Stimulated activated naive CD8-positive, alpha-beta T cell treated with anti-CD3 and anti-CD28 coated beads, Interleukin-15, Interleukin-2, amounts not matched to agents 100 U/mL and 50 U/mL, for 24 hours (primary cell): ENCODE measurements around the gene EBF3.

Source experiments
- ATAC-seq: fragments of 150-1000 bp; cut with Tn5 transposase; one replicate; pipeline ENCODE4 v1.10.0; 2021
- DNase-seq: peaks from one replicate; pipeline ENCODE4 v3.0.0; 2021

The EBF3 gene

DNA sequence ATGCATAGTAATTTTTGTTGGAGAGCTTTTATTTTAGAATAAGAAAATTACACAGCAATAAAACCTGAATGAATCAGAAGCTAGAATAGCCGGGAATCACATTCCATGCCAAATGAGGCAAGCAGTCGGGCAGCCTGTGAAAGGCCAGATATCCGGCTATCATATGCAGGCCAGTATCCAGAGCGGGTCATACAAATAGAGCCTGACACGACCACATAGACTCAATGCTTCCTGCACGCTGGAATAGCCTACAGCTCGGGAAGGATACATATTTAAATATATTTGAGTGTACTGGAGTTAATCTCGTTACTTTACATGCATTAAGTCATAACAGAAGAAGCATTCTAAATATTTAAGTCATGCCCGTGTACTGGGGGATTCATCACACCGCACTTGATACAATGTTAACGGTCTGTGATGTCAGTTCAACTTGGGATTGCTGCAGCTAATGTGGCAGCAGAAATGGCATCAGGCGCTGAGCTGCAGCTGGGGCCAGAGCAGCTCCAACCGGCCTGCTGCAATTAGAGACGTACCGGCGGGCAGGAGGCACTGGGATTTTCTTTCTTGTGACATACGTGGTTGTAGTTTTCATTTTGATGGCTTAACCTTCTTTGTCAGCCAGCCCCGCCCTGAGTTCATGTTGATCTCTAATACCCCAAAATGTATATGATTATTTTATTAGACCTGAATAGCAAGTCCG is 112.0 kb downstream of the EBF3 start:
- ATAC-seq (no peak), DNase-seq (no peak)

DNA sequence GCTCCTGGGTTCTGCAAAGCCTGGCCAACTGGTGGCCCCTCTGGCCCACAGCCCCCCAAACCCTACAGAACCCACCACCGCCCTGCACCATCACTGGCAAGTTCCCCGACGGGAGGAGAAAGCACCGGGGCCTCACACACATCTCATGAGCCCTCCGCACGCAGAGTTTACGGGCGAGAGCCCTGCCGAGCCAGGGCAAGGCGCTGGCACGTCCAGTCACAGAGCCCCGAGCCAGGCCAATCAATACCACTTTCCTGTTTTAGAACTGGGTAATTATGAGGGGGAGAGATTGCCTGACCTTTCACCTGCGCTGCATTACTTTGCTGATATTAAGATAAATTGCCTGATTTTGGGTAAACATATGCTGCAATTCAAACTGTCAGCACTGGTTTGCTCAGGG is 113.3 kb downstream of the EBF3 start:
- DNase-seq, result no peak
- ATAC-seq, result no peak

DNA sequence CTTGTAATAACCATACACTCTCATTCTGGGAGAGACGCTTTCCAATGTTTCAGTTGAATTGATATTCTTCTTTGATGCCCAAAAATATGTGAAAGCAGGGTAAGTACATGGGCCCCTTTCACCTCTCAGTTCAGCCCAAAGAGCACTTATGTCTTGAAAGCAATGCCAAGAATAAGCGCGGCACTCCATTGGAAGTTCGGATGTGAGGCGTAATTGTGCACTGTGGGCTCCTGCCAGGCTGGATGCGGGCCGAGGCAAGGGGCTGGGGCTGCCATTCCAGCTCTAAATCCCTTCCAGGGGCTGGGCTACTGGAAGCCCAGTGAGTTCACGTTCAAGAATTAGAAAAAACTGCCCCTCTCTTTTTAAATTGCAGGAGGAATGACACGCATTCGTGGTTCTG is 113.8 kb downstream of the EBF3 start:
- DNase-seq (no peak), ATAC-seq (no peak)

DNA sequence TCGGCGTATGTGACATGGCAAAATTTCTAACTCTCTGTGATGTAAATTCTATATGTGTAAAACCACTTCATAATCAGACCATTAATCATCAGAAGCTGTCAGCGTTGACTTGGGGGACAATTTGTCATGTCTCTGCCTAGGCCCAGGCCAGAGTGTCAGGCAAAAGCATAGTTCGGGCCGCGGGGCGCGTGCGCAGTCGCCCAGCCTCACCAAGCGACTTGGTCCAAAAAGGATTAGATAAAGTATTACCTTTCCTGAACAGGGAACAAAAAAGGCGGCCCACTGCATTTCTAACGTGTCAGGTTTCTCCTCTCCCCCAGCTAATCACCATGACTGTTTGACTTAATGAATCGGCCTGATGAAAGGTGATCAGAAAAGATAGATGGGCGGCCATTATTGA is 114.2 kb downstream of the EBF3 start:
- no peak for DNase-seq
- ATAC-seq, result no peak

DNA sequence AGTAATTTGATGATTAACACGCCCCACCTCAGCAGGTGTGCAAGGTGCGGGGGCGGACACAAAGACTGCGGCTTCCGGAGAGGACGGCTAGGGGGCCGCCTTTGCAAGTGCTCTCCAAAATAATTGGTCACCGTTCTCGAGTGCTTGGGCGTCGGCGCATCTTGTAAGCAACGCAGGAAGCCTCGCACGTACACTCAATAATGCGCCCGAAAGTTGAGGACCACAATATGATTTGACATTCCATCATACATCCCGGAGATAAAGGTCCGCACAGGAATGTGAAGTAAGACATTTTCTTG is 114.7 kb downstream of the EBF3 start:
- ATAC-seq (no peak), DNase-seq (no peak)

DNA sequence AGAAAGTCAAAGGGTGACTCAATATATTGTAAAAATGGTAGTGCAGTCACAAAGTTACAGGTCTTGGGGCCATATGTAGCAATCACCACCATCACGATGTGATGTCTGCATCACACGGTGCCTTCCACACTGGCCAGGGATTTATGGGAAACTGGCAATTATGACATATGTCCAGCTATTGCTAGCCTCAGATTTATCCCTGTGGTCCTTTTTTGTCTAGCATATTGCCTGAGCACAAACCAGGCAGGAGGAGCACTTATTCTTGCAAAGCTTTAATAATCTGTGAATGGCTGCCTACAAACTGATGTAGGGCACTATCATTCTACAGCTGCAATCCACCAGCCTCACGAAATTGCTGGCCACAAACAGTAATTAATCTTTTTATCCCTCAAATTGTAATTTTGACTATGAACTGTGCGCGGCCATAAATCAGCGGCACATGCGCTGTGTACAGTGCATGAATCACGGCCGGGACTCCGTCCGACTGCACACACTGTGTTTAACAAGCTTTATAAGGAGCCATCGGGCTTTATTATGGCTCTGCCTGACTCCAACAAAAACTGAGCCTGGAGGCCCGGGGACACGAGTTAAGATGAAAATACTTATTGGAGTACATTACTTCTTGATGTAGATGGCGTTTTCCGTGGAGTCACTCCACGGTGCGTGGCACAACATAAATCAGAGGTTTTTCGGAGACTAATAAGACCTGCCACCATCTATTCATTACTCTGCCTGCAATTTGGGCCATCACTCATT is 115.2 kb downstream of the EBF3 start:
- ATAC-seq (no peak), DNase-seq (no peak)

DNA sequence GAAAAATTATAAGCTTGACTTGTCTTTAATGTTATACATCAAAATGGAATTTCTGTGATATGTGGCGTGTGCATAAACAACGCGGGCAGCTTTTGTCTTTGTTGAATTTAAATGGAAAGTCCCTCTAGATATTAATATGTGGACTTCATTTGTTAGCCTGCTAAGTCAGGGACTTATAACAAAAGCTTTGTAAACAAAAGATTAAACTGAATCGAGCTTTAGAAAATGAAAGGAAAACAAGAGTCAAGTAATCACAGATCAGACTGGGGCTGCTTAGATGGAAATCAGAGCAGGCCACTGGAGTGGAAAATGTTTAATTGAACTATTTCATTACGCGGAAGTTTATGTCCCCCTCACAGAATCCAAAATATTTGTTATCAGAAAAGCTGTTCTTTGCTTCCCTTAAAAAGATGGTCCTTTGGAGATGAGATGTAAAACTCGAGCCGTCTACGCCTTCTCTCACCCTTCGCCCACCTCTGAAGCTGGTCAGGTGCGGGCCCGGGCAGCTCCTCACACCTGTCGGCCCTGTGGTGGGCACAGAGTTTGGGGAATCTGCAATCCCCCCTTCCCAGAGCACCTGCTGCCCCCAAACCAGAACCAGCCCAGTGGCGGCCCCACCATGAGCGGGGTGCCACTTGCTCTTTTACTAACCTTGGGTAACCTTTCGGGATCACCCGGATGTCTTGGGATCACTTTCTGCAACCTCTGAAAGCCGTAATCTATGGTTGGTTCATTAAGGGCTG is 116.2 kb downstream of the EBF3 start:
- no peak for ATAC-seq
- no peak for DNase-seq

DNA sequence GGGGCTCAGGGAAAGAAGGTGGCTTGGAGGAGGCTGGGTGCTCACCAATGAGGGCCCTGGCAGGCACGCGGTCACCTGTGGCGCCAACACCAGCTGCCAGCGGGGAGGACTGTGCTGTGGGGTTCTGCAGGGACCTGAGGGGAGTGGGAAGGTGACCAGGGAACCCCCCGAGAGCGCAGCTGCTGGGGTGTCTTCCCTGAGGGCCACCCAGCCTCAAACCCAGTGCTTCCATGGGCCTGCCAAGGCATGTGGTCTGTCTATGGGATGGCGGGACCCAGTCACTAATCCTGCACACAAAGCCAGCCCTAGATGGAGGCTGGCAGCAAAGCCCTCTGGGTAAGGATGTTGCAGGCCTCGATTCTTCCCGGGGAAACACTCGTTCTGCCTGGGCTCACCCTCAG is 117.1 kb downstream of the EBF3 start:
- no peak for ATAC-seq
- DNase-seq, result no peak

DNA sequence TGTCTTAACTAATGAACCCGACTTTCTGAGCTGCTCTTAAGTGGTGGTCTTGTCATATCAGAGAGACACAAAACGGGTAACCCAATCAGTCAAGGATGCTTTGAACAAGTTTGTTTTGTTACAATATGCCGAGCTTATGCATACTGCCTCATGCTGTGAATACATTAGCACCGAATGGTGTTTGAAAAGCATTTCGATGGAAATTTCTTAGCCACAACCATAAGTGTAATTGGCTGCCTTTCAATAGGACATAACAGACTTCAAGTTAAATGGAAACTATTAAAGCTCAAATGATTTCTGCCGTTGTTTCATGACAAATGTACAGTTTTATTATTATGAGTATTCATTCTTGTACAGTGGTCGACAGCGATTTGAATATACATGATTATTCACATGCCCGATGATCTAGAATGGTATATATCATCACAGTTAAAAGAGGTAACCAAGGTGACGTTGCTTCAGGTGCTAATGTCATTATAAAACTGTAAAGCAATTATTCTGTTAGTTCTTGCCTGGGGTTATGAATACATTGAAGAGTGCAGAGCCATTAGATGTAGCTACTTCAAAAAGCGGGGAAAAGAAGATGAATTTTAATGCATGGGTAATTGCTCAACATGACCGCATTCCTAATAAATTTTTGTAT is 118.8 kb downstream of the EBF3 start:
- ATAC-seq, result no peak
- DNase-seq, result no peak

DNA sequence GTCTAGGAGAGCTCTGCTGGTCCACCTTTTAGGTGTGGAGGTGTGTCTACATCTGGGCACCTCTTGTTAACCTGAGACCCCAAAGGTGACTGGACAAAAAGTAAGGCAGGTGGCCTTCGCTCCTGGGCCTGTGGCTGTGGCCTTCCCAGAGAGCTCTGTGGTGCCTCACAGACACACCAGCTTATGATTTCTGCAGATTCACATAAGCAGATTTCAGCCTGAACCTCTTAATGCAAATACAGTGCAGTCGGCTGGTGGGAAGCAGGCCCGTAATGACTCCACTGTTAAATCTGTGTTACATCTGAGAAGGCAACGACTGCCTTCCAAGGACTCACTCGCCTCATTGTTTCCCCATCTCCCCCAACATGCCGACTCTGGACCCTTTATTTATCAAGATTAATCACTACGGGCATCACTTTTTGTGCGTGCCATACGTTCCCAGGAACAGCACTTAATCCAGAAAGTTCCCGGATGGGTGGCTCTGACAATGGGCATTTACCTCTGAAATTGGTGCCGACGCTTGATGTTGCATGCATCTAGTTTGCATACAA is 119.8 kb downstream of the EBF3 start:
- DNase-seq, result no peak
- ATAC-seq, result no peak

DNA sequence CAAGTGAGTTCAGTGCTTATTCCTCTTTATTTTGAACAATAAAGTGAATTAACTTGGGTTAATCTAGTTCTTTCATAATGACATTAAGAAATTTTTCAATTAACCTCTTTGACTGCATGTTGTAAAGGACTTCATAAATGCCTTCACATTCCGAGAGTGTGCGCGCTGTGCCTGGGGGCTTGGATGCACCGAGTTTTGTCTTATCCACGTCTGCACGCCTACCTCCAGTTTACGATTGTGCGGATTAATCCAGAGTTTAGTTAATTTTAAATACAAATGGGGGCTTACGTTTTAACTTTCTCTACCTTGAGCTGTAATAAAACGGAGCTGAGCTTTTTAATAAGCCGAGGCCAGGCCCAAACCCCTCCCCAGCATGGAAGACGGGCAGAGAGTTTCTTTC is 120.4 kb downstream of the EBF3 start:
- no peak for ATAC-seq
- DNase-seq, result no peak

DNA sequence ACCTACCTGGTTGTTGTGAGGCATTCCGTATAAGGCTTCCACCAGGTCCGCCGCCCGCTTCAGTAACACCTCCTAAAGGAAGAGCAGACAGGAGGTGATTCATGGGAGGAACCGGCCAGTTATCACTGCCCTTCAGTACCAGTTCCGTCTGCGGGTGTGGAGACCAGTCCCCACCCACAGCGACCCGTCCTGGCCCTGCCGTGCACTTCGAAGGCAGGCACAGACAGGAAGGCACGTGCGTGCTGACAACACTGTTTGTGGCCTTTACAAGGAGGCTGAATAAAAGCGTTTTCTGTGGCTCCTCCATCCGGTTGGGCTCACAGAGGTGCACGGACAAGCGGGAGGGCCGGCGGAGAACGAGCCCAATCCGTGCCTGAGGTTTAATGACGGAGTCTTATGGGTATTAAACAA is 120.9 kb downstream of the EBF3 start:
- DNase-seq (no peak), ATAC-seq (no peak)

DNA sequence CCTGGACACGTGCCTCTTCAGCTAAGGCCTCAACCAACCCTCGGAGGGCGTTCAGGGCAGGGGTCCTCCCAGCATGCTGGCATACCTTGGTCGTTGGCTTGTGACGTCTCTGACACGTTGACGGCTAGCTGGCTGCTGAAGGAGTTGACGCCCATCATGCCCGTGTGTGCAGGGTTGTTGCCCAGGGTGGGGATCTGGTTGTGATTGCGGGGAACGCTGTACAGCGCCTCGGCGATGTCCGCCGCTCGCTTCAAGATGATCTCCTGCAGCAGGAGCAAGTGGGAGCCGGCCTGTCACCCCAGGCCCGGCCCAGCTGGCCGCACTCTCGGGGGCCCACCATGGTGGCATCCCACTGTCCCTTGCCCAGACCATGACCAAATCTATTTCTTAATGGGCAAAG is 122.0 kb downstream of the EBF3 start:
- no peak for ATAC-seq

DNA sequence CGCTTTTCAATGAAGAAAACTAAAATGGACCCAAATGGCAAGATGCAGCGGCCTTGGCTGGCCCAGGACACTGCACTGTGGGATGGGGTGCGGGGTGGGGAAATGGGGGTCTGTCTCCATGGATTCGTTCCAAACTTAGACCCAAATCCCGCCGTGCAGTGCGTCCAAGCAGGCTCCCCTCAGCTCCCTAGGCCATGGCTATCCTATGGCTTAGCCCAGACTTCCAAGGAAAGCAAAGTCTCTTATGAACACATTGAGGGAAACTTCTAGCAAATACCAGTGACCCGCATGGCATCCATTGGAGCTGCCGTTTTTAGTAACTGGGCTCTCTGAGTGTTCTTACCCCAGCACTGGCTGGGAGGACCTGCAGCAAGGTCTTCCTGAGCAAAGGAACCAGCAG is 122.5 kb downstream of the EBF3 start:
- DNase-seq, result no peak
- ATAC-seq, result no peak

More for the DNA sequence above, 122.0 kb downstream of the EBF3 start:
- DNase-seq, result no peak

DNA sequence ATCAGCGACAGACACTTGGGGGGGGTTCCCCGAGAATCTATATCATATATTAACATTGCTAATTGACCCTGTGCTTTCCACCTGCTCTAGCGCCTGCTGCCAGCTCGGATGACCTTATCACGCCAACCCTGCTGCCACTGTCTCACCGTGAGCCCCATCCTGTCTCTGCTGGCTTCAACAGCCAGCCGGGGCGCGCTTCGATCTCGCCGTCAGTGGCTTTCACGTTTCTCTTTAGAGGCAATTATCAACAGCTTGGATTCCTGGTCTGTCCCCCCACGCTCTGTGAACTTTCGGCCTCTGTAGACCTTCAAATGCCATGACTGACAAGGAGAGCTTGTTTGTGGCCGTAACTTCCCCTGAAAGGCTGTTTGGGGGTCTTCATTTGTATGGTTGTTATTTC is 123.0 kb downstream of the EBF3 start:
- ATAC-seq, result no peak
- no peak for DNase-seq

DNA sequence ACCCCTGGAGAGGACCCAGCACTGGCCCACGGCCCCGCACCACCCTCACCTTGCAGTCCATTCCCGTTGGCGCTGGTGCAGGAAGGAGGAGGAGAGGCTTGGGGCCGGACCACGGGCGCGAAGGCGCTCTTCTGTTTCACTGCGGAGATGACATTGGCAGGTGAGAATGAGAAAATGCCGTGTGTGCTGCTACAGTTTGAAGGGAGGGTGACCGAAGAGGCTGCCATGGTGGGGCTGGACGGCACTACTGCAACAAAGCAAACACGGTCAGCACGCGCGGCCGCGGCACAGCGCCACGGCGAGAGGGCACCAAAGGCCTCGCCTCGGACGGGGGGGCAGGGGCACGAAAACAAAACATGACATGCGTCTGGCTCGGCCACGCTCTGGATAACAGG is 123.9 kb downstream of the EBF3 start:
- DNase-seq (no peak), ATAC-seq (no peak)

DNA sequence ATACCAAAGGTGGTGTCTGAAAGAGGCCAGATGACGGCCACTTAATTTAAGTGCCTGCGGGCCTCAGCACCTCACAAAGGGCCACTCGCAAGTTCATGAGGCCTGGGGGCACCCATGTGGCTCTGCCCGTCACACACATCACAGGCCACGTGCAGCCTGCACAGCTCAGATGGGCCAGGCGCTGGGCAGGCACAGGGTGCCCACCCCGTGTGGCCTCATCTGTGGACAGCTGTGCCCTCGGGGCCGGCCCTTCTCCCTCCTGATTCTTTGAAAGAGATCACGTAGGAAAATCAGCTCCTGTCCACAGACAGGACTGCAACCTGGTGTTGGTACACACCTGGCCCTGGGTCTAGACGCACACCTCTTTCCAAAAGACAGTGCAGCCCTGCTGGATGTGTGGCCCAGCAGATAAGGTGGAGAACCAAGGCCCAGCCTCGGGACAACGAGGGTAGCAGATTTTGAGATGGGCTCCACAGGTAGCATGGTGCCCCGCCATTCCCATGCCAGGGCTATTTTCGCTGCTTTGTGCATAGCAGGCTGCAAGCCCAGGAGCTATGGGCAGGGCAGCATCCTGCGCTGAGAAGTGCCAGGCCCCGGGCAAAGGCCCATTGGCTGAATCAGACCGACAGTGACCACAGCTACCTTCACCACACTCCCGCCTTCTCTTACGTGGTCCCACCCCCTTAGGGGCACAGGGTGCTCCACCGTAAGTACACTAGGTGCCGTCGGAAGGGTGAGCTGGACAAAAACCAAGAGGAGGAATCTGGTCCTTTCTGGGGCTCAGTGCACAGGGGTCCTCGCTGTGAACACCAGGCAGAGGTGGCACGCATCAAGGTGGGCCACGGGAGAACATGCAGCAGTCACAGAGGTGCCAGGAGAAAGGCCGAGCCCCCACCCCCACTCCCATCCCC is 124.5 kb downstream of the EBF3 start:
- ATAC-seq, result no peak
- DNase-seq, result no peak

DNA sequence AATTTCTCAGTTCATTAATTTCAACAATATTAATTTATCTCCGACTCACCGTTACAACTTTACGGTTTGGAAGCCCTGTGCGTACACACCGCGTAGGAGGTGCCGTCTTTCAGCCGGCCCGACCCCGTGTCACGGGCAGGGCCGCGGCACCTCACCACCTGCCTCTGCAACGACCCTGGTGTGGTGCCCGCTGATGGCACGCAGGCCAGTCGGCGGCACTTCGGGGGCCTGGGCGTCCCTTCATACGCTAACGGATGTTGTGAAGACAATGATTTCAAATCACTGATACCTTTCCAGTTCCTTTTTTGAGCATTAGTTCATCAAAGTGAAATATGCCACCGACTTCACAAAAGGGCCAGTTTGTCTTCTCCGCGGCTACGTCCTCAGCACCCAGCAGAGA is 125.3 kb downstream of the EBF3 start:
- ATAC-seq, result no peak
- no peak for DNase-seq

DNA sequence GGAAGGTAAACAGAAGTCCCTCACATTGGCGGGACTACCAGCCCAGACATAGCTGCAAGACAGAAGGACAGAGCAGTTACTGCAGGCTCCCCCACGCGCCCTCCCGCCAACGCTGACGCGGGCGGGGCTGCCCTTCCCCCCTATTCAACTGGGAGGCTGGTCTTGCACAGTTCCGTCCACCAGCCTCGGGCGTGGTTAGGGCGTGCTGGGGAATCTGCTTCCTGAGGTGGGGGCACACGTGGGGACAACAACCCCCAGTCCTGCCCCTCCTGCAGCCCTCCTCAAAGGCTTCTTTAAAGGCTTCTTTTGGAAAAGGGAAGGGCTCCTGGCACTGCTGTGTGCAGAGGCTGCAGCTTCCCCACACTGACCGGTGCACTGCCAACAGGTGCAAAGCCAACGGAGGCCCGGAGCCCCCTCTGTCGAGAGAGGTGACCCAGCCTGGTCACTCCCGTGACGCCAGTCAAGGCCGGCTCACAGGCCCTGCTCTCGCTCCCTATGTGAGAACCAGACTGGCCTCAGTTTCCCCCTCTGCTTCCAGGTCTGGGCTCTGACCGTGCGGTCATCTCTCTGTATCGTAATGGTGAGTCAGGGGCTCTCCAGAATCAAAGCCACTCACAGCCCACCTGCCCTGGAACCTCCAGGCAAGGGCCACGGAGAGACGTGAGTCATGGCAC is 126.0 kb downstream of the EBF3 start:
- ATAC-seq (no peak), DNase-seq (no peak)

DNA sequence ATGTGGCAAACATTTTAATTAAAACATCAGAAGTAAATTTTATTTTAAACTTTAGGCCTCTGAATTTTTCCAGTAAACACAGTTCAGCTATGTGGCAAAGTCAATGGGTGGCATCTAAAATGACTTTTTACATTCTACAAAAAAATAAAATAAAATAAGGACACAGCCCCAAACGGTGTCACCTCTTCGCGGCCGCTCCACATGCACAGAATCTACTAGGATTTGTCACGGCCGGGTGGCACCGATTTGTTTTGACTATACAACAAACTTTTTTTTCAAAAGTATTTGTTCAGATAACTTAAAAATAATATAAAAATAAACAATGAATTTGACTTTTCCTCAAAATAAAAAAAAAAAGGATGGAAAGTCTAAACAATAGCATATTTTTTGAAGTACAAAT is 127.8 kb downstream of the EBF3 start:
- DNase-seq (no peak), ATAC-seq (no peak)
